BJ (cell line): Measurements from ENCODE around the gene PARP1. TPM values are rescaled to one million over a fixed set of nuclear protein-coding genes. Genes with fewer than 3 reads are reported as not detected.
A peak's percentile ranks its signal among the peaks of the same experiment; 100 is the strongest.

Experiments
- CTCF ChIA-PET: fragments of 350-600 bp; formaldehyde crosslinking; extraction: SDS; loops from one replicate; lab custom pipeline; 2021; ENCODE audit warnings: antibody characterized with exemption, inconsistent platforms; lab: Yijun Ruan, JAX
- POLR2A ChIA-PET: fragments of 300-600 bp; sonication (Branson Sonifier 250); formaldehyde crosslinking; extraction: SDS; loops from one replicate; lab custom pipeline; 2021; ENCODE audit warnings: antibody characterized with exemption; lab: Charles Lee
- DNase-seq: peaks from one replicate; pipeline ENCODE4 v3.0.0-alpha.2; 2011; ENCODE audit warnings: low read depth
- H3K27me3 ChIP-seq: 2 replicates; pipeline ENCODE4 v1.6.0; 2011; ENCODE audit warnings: low read length; ENCODE audit not compliant: control insufficient read depth, insufficient read depth
- H3K36me3 ChIP-seq: 2 replicates; pipeline ENCODE4 v1.5.1; 2011; ENCODE audit warnings: low read length; ENCODE audit not compliant: control insufficient read depth, insufficient read depth
- H3K4me3 ChIP-seq: 2 replicates; pipeline ENCODE4 v1.5.1; 2011; ENCODE audit warnings: low read depth, mild to moderate bottlenecking, control low read depth, low read length
- CTCF ChIP-seq: IDR thresholded peaks from 2 replicates; pipeline ENCODE4 v1.5.1; 2011; ENCODE audit warnings: low read depth, mild to moderate bottlenecking, control low read depth, inconsistent platforms, low read length, moderate library complexity; ENCODE audit not compliant: insufficient read depth
- polyA plus RNA-seq: library from polyadenylated mRNA; depleted of rRNA; stranded (reverse); fragments of >200 nt; gene quantifications from 2 replicates; pipeline ENCODE4 v1.2.3, GENCODE V29; 2011

The PARP1 gene
- polyA plus RNA-seq, 1 experiment = 58.7 TPM

- no peak for TF ChIP-seq CTCF
- Histone ChIP-seq H3K4me3 (no peak overlapping the region), H3K27me3 (peaks cover 2% of the 10 kb centered on the region; the same call in 1 of the 2 replicates), H3K36me3 (no peaks in the 10 kb centered on the region)
- POLR2A ChIA-PET = no interaction called here
- DNase-seq = no peak
- CTCF ChIA-PET = interaction anchor here (1.4 to 1.9 kb wide), 5 partner anchors 12 to 628 kb away, joined by 3 to 9 read pairs (median 6); partner anchors contain the start of gene PARP1
Observed at GRCh38 chr1:226425431-226426031, 17.6 kb upstream of the PARP1 start.

GRCh38 chr1:226425004-226425378, 17.1 kb upstream of the PARP1 start:
- Histone ChIP-seq H3K4me3 (no peak overlapping the region), H3K36me3 (no peaks in the 10 kb centered on the region), H3K27me3 (peaks cover under 1% of the 10 kb centered on the region; the same call in 1 of the 2 replicates)
- DNase-seq = no peak
- POLR2A ChIA-PET = no interaction called here
- no peak for TF ChIP-seq CTCF
- CTCF ChIA-PET = interaction anchor here (0.5 to 1.9 kb wide), 7 partner anchors 13 to 1022 kb away, joined by 3 to 9 read pairs (median 3); partner anchors contain the start of gene PARP1

- TF ChIP-seq CTCF = peak; percentile 48
- CTCF ChIA-PET = interaction anchor here (0.5 to 1.9 kb wide), 7 partner anchors 13 to 1022 kb away, joined by 3 to 9 read pairs (median 3); partner anchors contain the start of gene PARP1
Observed at GRCh38 chr1:226424221-226425003, 16.5 kb upstream of the PARP1 start.

GRCh38 chr1:226422478-226422877, 14.6 kb upstream of the PARP1 start:
- ChIA-PET CTCF (interaction anchor here (1.1 kb wide), 2 partner anchors 15 to 19 kb away, joined by 3 to 7 read pairs; partner anchors contain the start of gene PARP1), POLR2A (no interaction called here)
- no peak overlapping the region for H3K4me3 ChIP-seq

More at GRCh38 chr1:226424221-226425003, 16.5 kb upstream of the PARP1 start:
- no peak for DNase-seq
- H3K36me3 ChIP-seq = no peaks in the 10 kb centered on the region
- no peaks in the 10 kb centered on the region; the same call in 1 of the 2 replicates for H3K27me3 ChIP-seq
- POLR2A ChIA-PET = no interaction called here
- no peak overlapping the region for H3K4me3 ChIP-seq

More at GRCh38 chr1:226422478-226422877, 14.6 kb upstream of the PARP1 start:
- Histone ChIP-seq H3K36me3 (no peaks in the 10 kb centered on the region), H3K27me3 (no peaks in the 10 kb centered on the region; the same call in 1 of the 2 replicates)
- no peak for TF ChIP-seq CTCF
- no peak for DNase-seq
